Activated CD4-positive, alpha-beta T cell treated with anti-CD3 and anti-CD28 coated beads, Interleukin-2, amount 10 ng/mL, durations not matched to agents 24 days and 14 days (primary cell): ENCODE results near the gene MMP12. TPM values are rescaled to one million over a fixed set of nuclear protein-coding genes. Genes with fewer than 3 reads are reported as not detected.
"Not testable (repeated sequence)": the region's sequence is repeated elsewhere in the genome, so short reads cannot be mapped to it uniquely, and the experiment has no call there.

ENCODE experiments used
- DNase-seq: peaks from one replicate; pipeline ENCODE4 v3.0.0; 2022
- H3K27ac Mint-ChIP-seq: one replicate; pipeline ENCODE4 v1.8.0; 2022; ENCODE audit warnings: mild to moderate bottlenecking, mixed read lengths
- H3K27me3 Mint-ChIP-seq: one replicate; pipeline ENCODE4 v1.8.0; 2022; ENCODE audit warnings: mixed read lengths
- H3K36me3 Mint-ChIP-seq: one replicate; pipeline ENCODE4 v1.8.0; 2022; ENCODE audit warnings: low read depth, mild to moderate bottlenecking, mixed read lengths
- H3K4me1 Mint-ChIP-seq: one replicate; pipeline ENCODE4 v1.8.0; 2021; ENCODE audit warnings: mixed read lengths
- H3K4me3 Mint-ChIP-seq: one replicate; pipeline ENCODE4 v1.8.0; 2022; ENCODE audit warnings: mild to moderate bottlenecking, moderate library complexity, mixed read lengths
- H3K9me3 Mint-ChIP-seq: one replicate; pipeline ENCODE4 v1.8.0; 2021; ENCODE audit warnings: mixed read lengths
- intact Hi-C: fragments of 100-400 bp; cut with micrococcal nuclease; formaldehyde crosslinking; loops from one replicate; pipeline ENCODE4 v1.15.1; 2023
- total RNA-seq: library from RNA; stranded (reverse); gene quantifications from 2 replicates; pipeline ENCODE4 v1.2.3, GENCODE V29; 2022

The MMP12 gene
- total RNA-seq, 1 donor from 2014 or later, result not detected

GRCh38 chr11:102882389-102883024 lies 7.7 kb upstream of the MMP12 start:
- DNase-seq, result no peak
- H3K4me1 Mint-ChIP-seq, result peaks cover 4% of the 10 kb centered on the region
- intact Hi-C loops, result no loop called here
- no peaks in the 10 kb centered on the region for H3K36me3 Mint-ChIP-seq
- peak overlapping the region; percentile 0 for H3K27ac Mint-ChIP-seq
- no peaks in the 10 kb centered on the region for H3K27me3 Mint-ChIP-seq
- no peaks in the 10 kb centered on the region for H3K9me3 Mint-ChIP-seq
- H3K4me3 Mint-ChIP-seq, result no peak overlapping the region

- intact Hi-C loops, result no loop called here
- no peak for DNase-seq
- Mint-ChIP-seq H3K9me3 (no peaks in the 10 kb centered on the region), H3K4me3 (no peak overlapping the region), H3K4me1 (peaks cover 4% of the 10 kb centered on the region), H3K27ac (peak overlapping the region; percentile 47), H3K27me3 (no peaks in the 10 kb centered on the region), H3K36me3 (no peaks in the 10 kb centered on the region)
These were observed 5.0 kb upstream of the MMP12 start for GRCh38 chr11:102879801-102880200.

GRCh38 chr11:102878595-102878994 lies 3.8 kb upstream of the MMP12 start:
- no peak overlapping the region for H3K27ac Mint-ChIP-seq
- H3K27me3 Mint-ChIP-seq, result no peaks in the 10 kb centered on the region
- no peaks in the 10 kb centered on the region for H3K9me3 Mint-ChIP-seq
- no peak for DNase-seq
- H3K36me3 Mint-ChIP-seq, result no peaks in the 10 kb centered on the region
- peaks cover 4% of the 10 kb centered on the region for H3K4me1 Mint-ChIP-seq
- intact Hi-C loops, result no loop called here
- H3K4me3 Mint-ChIP-seq, result no peak overlapping the region

GRCh38 chr11:102869354-102869964 lies 5.3 kb downstream of the MMP12 start:
- H3K27me3 Mint-ChIP-seq, H3K4me1 Mint-ChIP-seq, H3K9me3 Mint-ChIP-seq, H3K36me3 Mint-ChIP-seq, intact Hi-C loops, DNase-seq, H3K4me3 Mint-ChIP-seq, H3K27ac Mint-ChIP-seq: not testable (repeated sequence)

- Mint-ChIP-seq H3K4me1 (no peaks in the 10 kb centered on the region), H3K27me3 (peaks cover 2% of the 10 kb centered on the region)
- intact Hi-C loops, result no loop called here
These were observed 6.4 kb downstream of the MMP12 start for GRCh38 chr11:102868339-102868738.

GRCh38 chr11:102864724-102865123 lies 10.1 kb downstream of the MMP12 start:
- Mint-ChIP-seq H3K9me3 (no peaks in the 10 kb centered on the region), H3K4me3 (no peak overlapping the region), H3K27me3 (peaks cover 2% of the 10 kb centered on the region), H3K36me3 (no peaks in the 10 kb centered on the region), H3K4me1 (no peaks in the 10 kb centered on the region), H3K27ac (no peak overlapping the region)
- intact Hi-C loops, result no loop called here
- no peak for DNase-seq

More at GRCh38 chr11:102868339-102868738, 6.4 kb downstream of the MMP12 start:
- H3K27ac Mint-ChIP-seq, result no peak overlapping the region
- DNase-seq, result no peak
- no peaks in the 10 kb centered on the region for H3K36me3 Mint-ChIP-seq
- no peak overlapping the region for H3K4me3 Mint-ChIP-seq
- H3K9me3 Mint-ChIP-seq, result no peaks in the 10 kb centered on the region

- intact Hi-C loops, result no loop called here
- H3K4me3 Mint-ChIP-seq, result no peak overlapping the region
- peaks cover 2% of the 10 kb centered on the region for H3K27me3 Mint-ChIP-seq
- no peaks in the 10 kb centered on the region for H3K9me3 Mint-ChIP-seq
- no peaks in the 10 kb centered on the region for H3K4me1 Mint-ChIP-seq
- H3K36me3 Mint-ChIP-seq, result no peaks in the 10 kb centered on the region
- H3K27ac Mint-ChIP-seq, result no peak overlapping the region
- DNase-seq, result no peak
These were observed 20.8 kb downstream of the MMP12 start for GRCh38 chr11:102853956-102854355.

- no peak overlapping the region for H3K4me3 Mint-ChIP-seq
- peaks cover 2% of the 10 kb centered on the region for H3K27me3 Mint-ChIP-seq
- intact Hi-C loops, result no loop called here
- no peak for DNase-seq
- H3K36me3 Mint-ChIP-seq, result no peaks in the 10 kb centered on the region
- H3K9me3 Mint-ChIP-seq, result no peaks in the 10 kb centered on the region
- H3K4me1 Mint-ChIP-seq, result no peaks in the 10 kb centered on the region
- no peak overlapping the region for H3K27ac Mint-ChIP-seq
These were observed 21.7 kb downstream of the MMP12 start for GRCh38 chr11:102853055-102853454.

GRCh38 chr11:102850973-102851745 lies 23.6 kb downstream of the MMP12 start:
- Mint-ChIP-seq H3K27ac (no peak overlapping the region), H3K36me3 (no peaks in the 10 kb centered on the region), H3K9me3 (no peaks in the 10 kb centered on the region), H3K4me3 (no peak overlapping the region), H3K27me3 (peaks cover 4% of the 10 kb centered on the region), H3K4me1 (no peaks in the 10 kb centered on the region)
- no peak for DNase-seq
- intact Hi-C loops, result no loop called here

- DNase-seq, result no peak
- H3K4me1 Mint-ChIP-seq, result no peaks in the 10 kb centered on the region
- intact Hi-C loops, result no loop called here
- H3K36me3 Mint-ChIP-seq, result no peaks in the 10 kb centered on the region
- H3K27ac Mint-ChIP-seq, result no peak overlapping the region
- H3K9me3 Mint-ChIP-seq, result no peaks in the 10 kb centered on the region
- H3K27me3 Mint-ChIP-seq, result peaks cover 5% of the 10 kb centered on the region
- H3K4me3 Mint-ChIP-seq, result no peak overlapping the region
These were observed 25.5 kb downstream of the MMP12 start for GRCh38 chr11:102849311-102849710.

GRCh38 chr11:102846292-102846691 lies 28.5 kb downstream of the MMP12 start:
- intact Hi-C loops, result no loop called here
- Mint-ChIP-seq H3K4me3 (no peak overlapping the region), H3K27ac (no peak overlapping the region)

GRCh38 chr11:102843489-102843888 lies 31.3 kb downstream of the MMP12 start, which contains the start of gene MMP3:
Gene MMP3 (minus strand): TSS chr11:102843609. CDS start chr11:102843546, 63 bp downstream.
- Mint-ChIP-seq H3K27ac (no peak within 1 kb of the TSS), H3K9me3 (no peaks in the 10 kb centered on the region), H3K27me3 (peaks cover 9% of the 10 kb centered on the region), H3K4me3 (no peak within 1 kb of the TSS), H3K36me3 (no peaks in the 10 kb centered on the region), H3K4me1 (no peaks in the 10 kb centered on the region)
- DNase-seq, result no peak
- intact Hi-C loops, result no loop called here

More at GRCh38 chr11:102846292-102846691, 28.5 kb downstream of the MMP12 start:
- no peaks in the 10 kb centered on the region for H3K36me3 Mint-ChIP-seq
- no peaks in the 10 kb centered on the region for H3K9me3 Mint-ChIP-seq
- DNase-seq, result no peak
- H3K27me3 Mint-ChIP-seq, result peaks cover 9% of the 10 kb centered on the region
- no peaks in the 10 kb centered on the region for H3K4me1 Mint-ChIP-seq

- Mint-ChIP-seq H3K36me3 (no peaks in the 10 kb centered on the region), H3K27me3 (peaks cover 9% of the 10 kb centered on the region), H3K4me3 (no peak overlapping the region), H3K4me1 (no peaks in the 10 kb centered on the region), H3K9me3 (no peaks in the 10 kb centered on the region), H3K27ac (no peak overlapping the region)
- DNase-seq, result no peak
- intact Hi-C loops, result no loop called here
These were observed 31.9 kb downstream of the MMP12 start for GRCh38 chr11:102842930-102843329.

- Mint-ChIP-seq H3K4me1 (no peaks in the 10 kb centered on the region), H3K27ac (no peak overlapping the region), H3K36me3 (no peaks in the 10 kb centered on the region), H3K9me3 (no peaks in the 10 kb centered on the region), H3K4me3 (no peak overlapping the region), H3K27me3 (peaks cover 7% of the 10 kb centered on the region)
- intact Hi-C loops, result no loop called here
- DNase-seq, result no peak
These were observed 34.8 kb downstream of the MMP12 start for GRCh38 chr11:102840018-102840417.
